PC-9 (cell line): ENCODE data around the gene POU6F2. TPM values are rescaled to one million over a fixed set of nuclear protein-coding genes. Genes with fewer than 3 reads are reported as not detected.
"Not testable (repeated sequence)": the region's sequence is repeated elsewhere in the genome, so short reads cannot be mapped to it uniquely, and the experiment has no call there.

Experiments used
- BruUV-seq: library from RNA; stranded (reverse); fragments of 400-500 nt; replicated peaks from 2 replicates; lab custom pipeline; 2021; lab: Mats Ljungman, UMichigan
- CTCF ChIA-PET: fragments of 300-600 bp; sonication (Branson Sonifier 250); formaldehyde crosslinking; loops from one replicate; lab custom pipeline; 2022; ENCODE audit warnings: antibody characterized with exemption; lab: Charles Lee
- POLR2A ChIA-PET: fragments of 300-600 bp; sonication (Branson Sonifier 250); formaldehyde crosslinking; loops from one replicate; lab custom pipeline; 2022; ENCODE audit warnings: antibody characterized with exemption; ENCODE audit not compliant: unreplicated experiment; lab: Charles Lee
- DNase-seq, 2 experiments: peaks; one replicate each; pipeline versions ENCODE4 v3.0.0 to v3.0.0-alpha.2; 2015 to 2022; ENCODE audit warnings: mixed read lengths in 1 of 2
- H2AFZ ChIP-seq: fragments of 200-600 bp; sonication (generic); 2 replicates; pipeline ENCODE4 v1.8.1; 2017; ENCODE audit warnings: antibody characterized with exemption
- H3F3A ChIP-seq: fragments of 200-600 bp; sonication (generic); 2 replicates; pipeline ENCODE4 v1.8.1; 2017; ENCODE audit warnings: antibody characterized with exemption, mild to moderate bottlenecking, low read depth; ENCODE audit not compliant: insufficient read depth
- H3K27ac ChIP-seq: fragments of 200-600 bp; sonication (generic); 2 replicates; pipeline ENCODE4 v1.6.1; 2016; ENCODE audit warnings: mixed run types
- H3K27me3 ChIP-seq: fragments of 200-600 bp; sonication (generic); 2 replicates; pipeline ENCODE4 v1.6.1; 2016; ENCODE audit warnings: low read depth, mixed run types; ENCODE audit not compliant: insufficient read depth
- H3K36me3 ChIP-seq: fragments of 200-600 bp; sonication (generic); 2 replicates; pipeline ENCODE4 v1.6.1; 2016; ENCODE audit warnings: low read depth, mixed run types
- H3K4me1 ChIP-seq: fragments of 200-600 bp; sonication (generic); replicated peaks from 2 replicates; pipeline ENCODE4 v1.6.1; 2016; ENCODE audit warnings: mixed run types; ENCODE audit not compliant: insufficient read depth
- H3K4me2 ChIP-seq: fragments of 200-600 bp; sonication (generic); 2 replicates; pipeline ENCODE4 v1.6.1; 2017; ENCODE audit warnings: mixed run types
- H3K4me3 ChIP-seq: fragments of 200-600 bp; sonication (generic); 2 replicates; pipeline ENCODE4 v1.6.1; 2016; ENCODE audit warnings: mixed run types
- H3K79me2 ChIP-seq: fragments of 200-600 bp; sonication (generic); 2 replicates; pipeline ENCODE4 v1.6.1; 2017; ENCODE audit warnings: low read depth, mixed run types
- H3K9me2 ChIP-seq: fragments of 200-600 bp; sonication (generic); 2 replicates; pipeline ENCODE4 v1.8.1; 2017; ENCODE audit warnings: mild to moderate bottlenecking; ENCODE audit not compliant: insufficient read depth
- H3K9me3 ChIP-seq: fragments of 200-600 bp; sonication (generic); 2 replicates; pipeline ENCODE4 v1.8.1; 2016; ENCODE audit warnings: low read depth; ENCODE audit not compliant: insufficient read depth
- H4K20me1 ChIP-seq: fragments of 200-600 bp; sonication (generic); 2 replicates; pipeline ENCODE4 v1.8.1; 2017; ENCODE audit not compliant: insufficient read depth
- CTCF ChIP-seq: fragments of 200-600 bp; sonication (generic); conservative IDR thresholded peaks from 2 replicates; pipeline ENCODE4 v1.6.1; 2017; ENCODE audit warnings: mixed run types, antibody characterized with exemption, mild to moderate bottlenecking, moderate library complexity
- EZH2 ChIP-seq: fragments of 200-600 bp; sonication (generic); IDR thresholded peaks from 2 replicates; pipeline ENCODE4 v1.8.0; 2017; ENCODE audit warnings: antibody characterized with exemption, low read depth
- intact Hi-C: fragments of 100-400 bp; cut with micrococcal nuclease; formaldehyde crosslinking; loops from one replicate; pipeline ENCODE4 v1.10.0; 2022; ENCODE audit not compliant: unreplicated experiment
- total RNA-seq: library from RNA; stranded (reverse); gene quantifications from 2 replicates; pipeline ENCODE4 v1.2.3, GENCODE V29; 2021

Gene POU6F2
- total RNA-seq, 1 experiment from 2014 or later: not detected

- intact Hi-C loops: no loop called here
- Histone ChIP-seq H3K4me1 (no peaks in the 10 kb centered on the region), H4K20me1 (no peaks in the 10 kb centered on the region), H3K4me2 (no peak overlapping the region), H2AFZ (no peak overlapping the region), H3K27ac (no peak overlapping the region), H3K9me2 (no peaks in the 10 kb centered on the region), H3K4me3 (no peak overlapping the region), H3F3A (no peaks in the 10 kb centered on the region), H3K27me3 (peaks cover 40% of the 10 kb centered on the region), H3K79me2 (no peaks in the 10 kb centered on the region), H3K36me3 (no peaks in the 10 kb centered on the region), H3K9me3 (no peaks in the 10 kb centered on the region)
- no peak for DNase-seq
- no peak for TF ChIP-seq CTCF
- no peak for TF ChIP-seq EZH2
- ChIA-PET CTCF (no interaction called here), POLR2A (no interaction called here)
- no TSS peak for BruUV-seq
Observed at GRCh38 chr7:39187130-39187529, 209.4 kb downstream of the POU6F2 start.

- BruUV-seq: no TSS peak
- H3F3A ChIP-seq: no peaks in the 10 kb centered on the region
- intact Hi-C loops: no loop called here
- DNase-seq: no peak
- H4K20me1 ChIP-seq: no peaks in the 10 kb centered on the region
- no peaks in the 10 kb centered on the region for H3K36me3 ChIP-seq
- H3K79me2 ChIP-seq: no peaks in the 10 kb centered on the region
- no peaks in the 10 kb centered on the region for H3K9me2 ChIP-seq
- POLR2A ChIA-PET: no interaction called here
- H3K9me3 ChIP-seq: no peaks in the 10 kb centered on the region
- H3K4me2 ChIP-seq: no peak overlapping the region
- H3K4me1 ChIP-seq: no peaks in the 10 kb centered on the region
- no peak overlapping the region for H2AFZ ChIP-seq
- peaks cover 68% of the 10 kb centered on the region for H3K27me3 ChIP-seq
- H3K27ac ChIP-seq: no peak overlapping the region
- no peak overlapping the region for H3K4me3 ChIP-seq
- CTCF ChIA-PET: no interaction called here
- no peak for TF ChIP-seq CTCF
- TF ChIP-seq EZH2: no peak
Observed at GRCh38 chr7:39192476-39192875, 214.8 kb downstream of the POU6F2 start.

DNA sequence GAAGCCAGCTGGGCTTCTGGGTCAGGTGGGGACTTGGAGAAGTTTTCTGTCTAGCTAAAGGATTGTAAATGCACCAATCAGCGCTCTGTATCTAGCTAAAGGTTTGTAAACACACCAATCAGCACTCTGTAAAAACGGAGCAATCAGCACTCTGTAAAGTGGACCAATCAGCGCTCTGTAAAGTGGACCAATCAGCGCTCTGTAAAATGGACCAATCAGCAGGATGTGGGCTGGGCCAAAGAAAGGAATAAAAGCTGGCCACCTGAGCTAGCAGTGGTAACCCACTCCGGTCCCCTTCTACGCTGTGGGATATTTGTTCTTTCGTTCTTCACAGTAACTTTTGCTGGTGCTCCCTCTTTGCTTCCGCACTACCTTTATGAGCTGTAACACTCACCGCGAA, 216.7 kb downstream of the POU6F2 start:
- H3K9me2 ChIP-seq, H3K36me3 ChIP-seq, BruUV-seq, H3F3A ChIP-seq, H3K4me1 ChIP-seq, H3K4me3 ChIP-seq, H4K20me1 ChIP-seq, intact Hi-C loops, H3K4me2 ChIP-seq, POLR2A ChIA-PET, DNase-seq, H2AFZ ChIP-seq, H3K27ac ChIP-seq, H3K9me3 ChIP-seq, H3K79me2 ChIP-seq: not testable (repeated sequence)
- H3K27me3 ChIP-seq: peaks cover 60% of the 10 kb centered on the region
- CTCF ChIA-PET: interaction anchor here (0.7 kb wide), 1 partner anchor 12 kb away, joined by 3 read pairs; no protein-coding TSS in a partner anchor

- Histone ChIP-seq H3K27ac (no peak overlapping the region), H4K20me1 (no peaks in the 10 kb centered on the region), H3K9me2 (no peaks in the 10 kb centered on the region), H3K4me1 (no peaks in the 10 kb centered on the region), H2AFZ (no peak overlapping the region), H3K9me3 (no peaks in the 10 kb centered on the region), H3F3A (no peaks in the 10 kb centered on the region), H3K36me3 (no peaks in the 10 kb centered on the region), H3K27me3 (peaks cover 60% of the 10 kb centered on the region), H3K4me2 (no peak overlapping the region), H3K79me2 (no peaks in the 10 kb centered on the region), H3K4me3 (no peak overlapping the region)
- intact Hi-C loops: no loop called here
- ChIA-PET POLR2A (no interaction called here), CTCF (no interaction called here)
- BruUV-seq: no TSS peak
- TF ChIP-seq CTCF (no peak), EZH2 (no peak)
- no peak for DNase-seq
Observed at GRCh38 chr7:39195967-39196366, 218.3 kb downstream of the POU6F2 start.
